COR-L47 (cell line): Measurements from ENCODE around the gene CANT1.
A peak's percentile ranks its signal among the peaks of the same experiment; 100 is the strongest.
"Not testable (repeated sequence)": the region's sequence is repeated elsewhere in the genome, so short reads cannot be mapped to it uniquely, and the experiment has no call there.

Experiments
- DNase-seq: peaks from one replicate; lab custom pipeline; 2025; lab: John Stamatoyannopoulos, UW

The CANT1 gene

GRCh38 chr17:78977681-78977943 is 32.0 kb downstream of the CANT1 start:
- DNase-seq: no peak

DNA sequence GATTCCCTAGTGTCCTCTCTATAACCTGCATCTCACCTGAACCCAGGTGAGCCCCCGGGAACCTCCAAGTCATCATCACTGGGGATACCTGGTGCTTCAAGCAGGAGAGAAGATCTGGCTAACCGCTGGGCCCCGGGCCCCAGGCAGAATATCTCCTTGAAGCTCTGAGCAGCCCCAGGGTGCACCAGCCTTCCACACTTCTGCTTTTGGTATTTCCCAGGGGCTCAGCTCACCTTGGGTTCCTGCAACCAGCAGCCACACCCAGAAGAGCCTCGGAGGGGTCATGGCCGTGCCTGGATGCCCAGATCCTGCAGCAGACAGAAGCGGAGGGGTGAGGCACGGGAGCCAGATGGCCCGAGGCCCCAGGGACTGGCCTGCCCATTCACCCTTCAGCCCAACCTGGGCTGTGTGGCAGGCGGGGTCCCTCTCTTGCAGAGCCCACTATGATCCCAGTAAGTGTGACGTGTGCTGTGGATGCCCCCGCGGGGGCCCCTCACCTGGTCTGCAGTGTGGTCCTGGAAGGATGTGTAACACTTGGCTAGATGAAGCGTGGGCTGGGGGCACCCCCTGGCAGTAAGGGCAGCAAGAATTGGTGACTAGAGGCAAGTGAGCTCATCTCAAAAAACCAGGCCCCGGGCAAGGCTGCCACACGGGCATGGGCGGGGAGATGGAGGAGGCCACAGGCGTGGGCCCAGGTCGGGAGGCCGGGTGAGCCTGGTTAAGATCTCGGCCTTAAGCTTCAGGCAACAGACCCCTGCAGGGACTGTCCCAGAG is 32.5 kb downstream of the CANT1 start:
- DNase-seq: no peak

DNA sequence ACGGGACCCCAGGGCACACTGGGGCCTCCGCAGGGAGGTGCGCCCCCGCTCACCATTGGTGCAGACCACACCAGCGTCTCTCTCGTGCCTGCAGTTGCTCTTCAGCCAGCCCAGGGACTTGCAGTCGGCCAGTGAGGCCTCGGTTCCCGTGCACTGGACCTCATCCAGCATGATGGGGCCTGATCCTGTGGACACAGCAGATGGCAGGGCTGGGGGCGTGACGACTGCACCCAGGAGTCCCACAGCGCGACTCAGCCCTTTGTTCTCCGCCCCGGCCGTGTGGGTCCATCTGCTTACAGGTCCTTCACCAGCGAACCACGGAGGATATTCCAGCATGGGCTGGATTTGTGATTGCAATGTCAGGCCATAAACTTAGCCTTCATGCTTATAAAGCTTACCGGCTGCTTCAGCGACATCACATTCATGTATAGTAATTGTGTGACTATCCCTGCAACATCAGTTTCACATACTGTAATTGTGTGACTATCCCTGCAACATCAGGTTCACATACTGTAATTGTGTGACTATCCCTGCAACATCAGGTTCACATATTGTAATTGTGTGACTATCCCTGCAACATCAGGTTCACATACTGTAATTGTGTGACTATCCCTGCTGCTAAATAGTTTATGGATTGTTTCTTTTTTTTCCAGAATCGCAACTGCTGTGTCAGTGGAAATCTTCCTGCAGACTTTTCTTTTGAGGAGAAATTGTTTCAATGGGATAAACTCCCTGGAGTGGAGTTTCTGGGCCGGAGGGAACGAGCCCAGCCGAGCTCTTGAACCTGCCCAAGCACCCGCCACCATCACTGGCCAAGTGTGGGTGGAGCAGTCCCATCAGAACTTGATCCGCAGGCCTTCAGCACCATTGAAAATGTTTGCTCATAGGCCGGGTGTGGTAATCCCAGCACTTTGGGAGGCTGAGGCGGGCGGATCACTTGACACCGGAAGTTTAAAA is 34.7 kb downstream of the CANT1 start:
- DNase-seq: no peak

GRCh38 chr17:78973792-78974520 is 35.6 kb downstream of the CANT1 start:
- no peak for DNase-seq

DNA sequence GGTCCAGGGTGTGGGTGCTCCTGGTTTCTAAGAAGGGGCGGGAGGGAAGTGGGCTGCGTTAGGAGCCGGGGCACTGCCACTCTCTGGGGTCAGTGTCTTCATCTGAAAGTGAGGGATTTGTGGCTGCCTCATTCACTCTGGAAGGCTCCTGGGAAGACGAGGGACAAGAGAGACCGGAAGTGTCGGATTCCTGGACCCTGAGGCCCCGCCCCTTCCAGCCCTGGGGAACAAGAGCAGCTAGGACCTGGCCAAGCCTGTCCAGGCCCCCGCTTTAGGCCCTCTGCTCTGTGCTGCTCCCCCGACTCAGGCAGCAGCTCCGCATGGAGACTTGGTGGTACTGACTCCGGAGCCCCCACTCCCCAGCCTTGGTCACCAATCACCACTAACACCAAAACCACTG is 36.4 kb downstream of the CANT1 start:
- DNase-seq: no peak

- no peak for DNase-seq
Observed at GRCh38 chr17:78972507-78973105, 37.0 kb downstream of the CANT1 start.

DNA sequence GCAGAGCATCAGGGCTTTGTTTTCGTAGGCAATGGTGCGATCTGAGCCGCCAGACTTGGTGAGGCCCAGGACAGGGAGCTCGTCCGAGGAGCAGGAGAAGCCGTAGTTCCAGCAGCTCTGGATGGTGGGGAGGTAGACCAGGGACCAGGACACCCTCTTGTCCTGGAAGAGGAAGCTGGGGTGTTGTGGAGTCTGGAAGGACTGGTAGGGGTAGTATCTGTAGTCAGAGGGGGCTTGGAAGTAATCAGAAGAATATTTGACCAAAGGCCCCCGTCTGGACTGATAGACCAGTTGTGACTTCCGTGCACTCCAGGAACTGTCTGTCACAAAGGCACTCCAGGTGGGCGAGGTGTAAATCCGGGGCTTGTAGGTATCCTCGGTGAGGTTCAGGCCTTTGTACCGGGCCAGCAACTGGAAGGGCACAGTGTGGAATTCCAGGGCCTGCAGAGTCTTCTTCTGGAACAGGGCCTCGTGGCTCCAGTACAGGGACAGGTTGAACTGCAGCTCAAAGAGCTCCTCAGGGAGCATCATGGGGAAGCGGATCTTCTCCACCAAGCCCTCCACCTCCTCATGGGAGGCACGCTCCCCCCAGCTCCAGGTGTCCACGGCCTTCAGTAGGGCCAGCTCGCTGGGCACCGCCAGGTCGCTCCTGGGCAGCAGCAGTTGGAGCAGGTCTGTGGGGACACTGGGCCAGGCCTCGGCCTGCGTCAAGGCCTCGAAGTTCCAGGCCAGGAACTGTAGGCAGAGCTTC is 37.6 kb downstream of the CANT1 start:
- no peak for DNase-seq

DNA sequence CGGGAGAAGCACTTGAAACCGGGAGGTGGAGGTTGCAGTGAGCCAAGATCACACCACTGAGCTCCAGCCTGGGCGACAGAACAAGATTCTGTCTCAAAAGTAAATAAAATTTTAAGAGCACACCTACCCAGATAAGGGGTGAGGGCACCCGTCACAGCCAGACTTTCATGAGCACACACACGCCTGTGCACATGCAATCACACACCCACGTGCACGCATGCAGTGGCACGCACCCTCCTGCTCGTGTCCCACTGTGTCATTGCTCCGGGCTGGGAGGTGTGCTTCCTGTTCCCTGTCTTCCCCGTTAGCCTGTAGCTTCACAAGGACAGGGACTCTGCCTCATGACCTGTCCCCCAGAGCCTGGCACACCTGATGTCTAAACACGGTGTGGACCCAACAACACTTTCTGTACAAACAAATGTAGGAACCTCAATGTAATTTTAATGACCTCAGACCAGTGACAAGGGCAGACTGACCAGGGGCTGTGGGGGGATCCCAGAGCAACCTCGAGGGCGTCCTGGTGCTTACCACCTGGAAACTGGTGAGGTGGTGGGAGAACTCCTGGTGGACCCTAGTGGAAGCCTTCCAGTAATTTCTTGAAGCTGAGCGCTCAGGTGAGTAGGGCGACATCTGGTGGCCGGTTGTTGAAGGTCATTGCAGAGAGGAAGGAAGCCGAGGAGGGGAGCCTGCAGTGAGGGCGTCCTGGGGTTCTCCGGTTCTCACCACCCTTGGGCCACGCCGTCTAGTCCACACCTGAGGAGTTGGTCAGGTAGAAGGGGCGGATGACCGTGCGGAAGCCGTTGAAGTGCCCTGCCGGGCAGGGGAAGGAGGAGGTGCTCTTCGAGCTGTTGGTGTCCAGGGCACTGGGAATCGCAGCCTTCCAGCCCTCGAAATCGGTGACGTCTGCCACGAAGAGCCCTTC is 38.5 kb downstream of the CANT1 start:
- peak; percentile 74 for DNase-seq

DNA sequence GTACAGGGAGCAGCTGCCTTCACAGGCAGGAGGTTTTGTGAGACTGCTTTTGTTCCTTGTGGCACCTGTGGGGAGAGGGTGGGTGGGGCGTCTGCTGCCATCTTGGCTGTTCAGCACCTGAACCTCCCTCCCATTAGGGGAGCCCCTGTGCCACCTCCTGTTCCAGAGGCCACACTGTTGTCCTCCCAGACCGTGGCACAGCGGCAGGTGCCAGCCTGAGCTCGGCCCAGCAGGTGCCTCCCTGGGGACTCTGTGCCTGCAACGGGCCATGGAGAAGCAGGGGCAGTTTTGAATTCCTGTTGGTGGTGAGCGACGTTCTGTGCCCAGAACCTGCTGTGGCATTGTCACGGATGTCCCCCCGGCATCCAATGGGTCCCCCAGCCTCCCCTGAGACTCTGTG is 39.7 kb downstream of the CANT1 start:
- peak; percentile 28 for DNase-seq

DNA sequence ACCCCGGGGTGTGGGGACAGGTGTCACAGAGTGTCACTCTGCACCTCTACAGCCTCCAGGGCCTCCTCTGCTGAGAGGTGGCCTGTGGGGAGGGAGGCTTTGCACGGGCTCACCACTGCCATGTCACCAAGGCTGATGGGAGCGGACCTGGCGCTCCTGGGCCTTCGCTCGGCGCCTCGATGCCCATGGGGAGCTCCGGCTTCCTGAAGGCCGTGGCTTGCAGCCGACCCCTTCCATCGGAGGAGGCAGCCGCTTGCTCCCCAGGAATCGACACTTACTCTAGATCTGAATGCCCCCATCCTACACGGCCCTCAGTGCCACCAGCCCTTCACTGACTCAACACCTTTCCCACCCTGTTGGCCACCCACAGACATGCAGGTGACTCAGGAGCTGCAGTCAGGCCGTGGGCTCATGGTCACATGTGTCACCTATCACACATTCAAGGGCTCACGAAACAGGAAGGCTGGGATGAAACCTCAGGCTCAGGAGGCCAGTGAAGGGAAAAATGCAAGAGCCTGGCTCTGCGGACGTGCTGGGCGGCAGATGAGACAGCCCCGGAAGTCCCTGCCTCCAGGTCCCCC is 41.7 kb downstream of the CANT1 start:
- no peak for DNase-seq

GRCh38 chr17:78966910-78967600 is 42.5 kb downstream of the CANT1 start:
- DNase-seq: no peak

DNA sequence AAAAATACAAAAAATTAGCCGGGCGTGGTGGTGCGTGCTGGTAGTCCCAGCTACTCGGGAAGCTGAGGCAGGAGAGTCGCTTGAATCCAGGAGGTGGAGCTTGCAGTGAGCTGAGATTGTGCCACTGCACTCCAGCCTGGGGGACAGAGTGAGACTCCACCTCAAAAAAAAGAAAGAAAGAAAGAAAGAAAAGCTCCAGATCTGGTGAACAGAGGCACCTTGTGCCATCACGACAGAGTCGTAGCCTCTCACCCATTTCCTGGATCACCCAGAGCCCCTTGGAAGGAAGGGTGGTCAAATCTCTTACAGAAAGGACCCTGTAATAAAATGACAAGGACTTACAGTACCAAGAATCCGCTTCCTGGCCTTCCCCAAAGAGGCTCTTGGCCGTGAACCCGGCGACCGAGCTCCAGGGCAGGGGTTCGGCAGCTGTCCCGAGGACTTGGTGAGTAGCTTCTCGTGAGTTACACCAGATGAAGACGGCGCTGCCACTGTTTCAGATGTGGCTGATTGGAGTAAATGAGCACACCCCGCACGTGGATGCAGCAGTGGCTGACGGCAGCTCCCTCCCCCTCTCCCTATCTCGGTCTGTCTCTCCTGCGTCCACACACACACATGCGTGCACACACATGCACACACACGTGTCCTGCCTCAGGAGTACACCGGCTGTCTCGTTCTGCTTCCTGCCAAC is 43.3 kb downstream of the CANT1 start:
- no peak for DNase-seq

DNA sequence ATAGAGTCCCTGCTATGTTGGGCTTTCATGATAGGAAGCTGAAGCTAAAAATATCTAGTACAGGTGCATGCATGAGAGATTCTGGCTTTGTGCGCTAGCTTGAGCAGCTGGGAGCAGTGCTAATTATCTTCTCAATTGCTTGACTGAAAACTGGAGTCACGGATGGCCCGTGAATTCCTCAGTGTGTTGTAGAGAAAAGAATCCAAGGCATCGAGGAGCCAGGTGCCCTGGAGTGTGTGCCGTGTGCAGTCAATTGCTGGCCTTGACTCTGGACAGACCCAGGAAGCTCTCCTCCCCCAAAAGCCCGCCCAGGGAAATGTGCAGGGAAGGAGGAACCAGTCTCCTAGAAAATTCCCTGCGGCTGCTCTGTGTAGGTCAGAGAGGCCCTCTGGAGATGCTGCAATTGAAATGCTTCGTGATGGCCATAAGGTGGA is 44.1 kb downstream of the CANT1 start:
- peak; percentile 32 for DNase-seq

DNA sequence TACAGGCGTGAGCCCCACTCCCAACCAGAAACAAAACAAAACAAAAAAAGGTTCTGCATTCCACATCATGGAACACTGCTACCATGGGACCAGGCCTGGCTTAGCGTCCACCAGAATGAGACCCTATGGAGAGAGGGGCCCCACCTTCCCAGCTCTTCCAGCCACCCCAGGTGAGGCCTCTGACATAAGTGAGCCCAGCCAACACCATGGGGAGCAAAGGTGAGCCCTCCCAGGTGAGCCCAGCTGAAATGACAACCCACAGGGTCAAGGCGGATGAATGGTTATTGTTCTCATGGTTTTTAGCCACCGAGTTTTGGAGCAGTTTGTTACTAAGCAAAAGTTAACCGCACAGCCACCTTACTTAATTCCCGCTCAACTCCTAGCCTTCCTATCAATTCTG is 46.2 kb downstream of the CANT1 start:
- DNase-seq: no peak

DNA sequence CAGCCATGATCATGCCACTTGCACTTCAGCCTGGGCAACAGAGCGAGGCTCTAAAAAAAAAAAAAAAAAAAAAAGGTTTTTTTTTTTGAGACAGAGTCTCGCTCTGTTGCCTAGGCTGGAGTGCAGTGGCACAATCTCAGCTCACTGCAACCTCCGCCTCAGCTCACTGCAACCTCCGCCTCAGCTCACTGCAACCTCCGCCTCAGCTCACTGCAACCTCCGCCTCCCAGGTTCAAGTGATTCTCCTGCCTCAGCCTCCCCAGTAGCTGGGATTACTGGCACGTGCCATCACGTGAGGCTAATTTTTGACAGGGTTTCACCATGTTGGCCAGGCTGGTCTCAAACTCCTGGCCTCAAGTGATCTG is 46.6 kb downstream of the CANT1 start:
- not testable (repeated sequence) for DNase-seq

DNA sequence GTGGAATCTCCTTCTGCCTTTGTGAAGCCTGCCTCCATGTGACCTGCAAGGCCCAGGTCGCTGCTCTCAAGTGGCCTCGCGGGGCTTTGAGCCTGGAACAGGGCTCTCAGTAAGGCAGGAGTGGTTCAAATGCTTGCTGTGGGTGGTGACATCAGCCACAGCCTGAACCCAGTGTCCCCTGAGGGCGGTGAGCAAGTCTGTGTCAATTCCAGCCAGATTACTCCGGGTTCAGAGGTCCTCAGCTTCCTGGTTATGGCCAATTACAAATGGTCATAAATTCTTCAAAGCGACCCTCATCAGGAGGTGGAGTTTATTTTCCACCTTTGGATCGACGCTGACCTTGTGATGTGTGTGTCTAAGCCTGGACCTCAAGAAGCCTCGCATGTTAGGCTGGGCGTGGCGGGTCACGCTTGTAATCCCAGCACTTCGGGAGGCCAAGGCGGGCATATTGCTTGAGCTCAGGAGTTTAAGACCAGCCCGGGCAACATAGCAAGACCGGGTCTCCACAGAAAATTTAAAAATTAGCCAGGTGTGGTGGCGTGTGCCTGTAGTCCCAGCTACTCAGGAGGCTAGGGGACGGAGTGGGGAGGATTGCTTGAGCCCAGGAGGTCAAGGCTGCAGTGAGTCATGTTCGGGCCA is 47.1 kb downstream of the CANT1 start:
- no peak for DNase-seq

DNA sequence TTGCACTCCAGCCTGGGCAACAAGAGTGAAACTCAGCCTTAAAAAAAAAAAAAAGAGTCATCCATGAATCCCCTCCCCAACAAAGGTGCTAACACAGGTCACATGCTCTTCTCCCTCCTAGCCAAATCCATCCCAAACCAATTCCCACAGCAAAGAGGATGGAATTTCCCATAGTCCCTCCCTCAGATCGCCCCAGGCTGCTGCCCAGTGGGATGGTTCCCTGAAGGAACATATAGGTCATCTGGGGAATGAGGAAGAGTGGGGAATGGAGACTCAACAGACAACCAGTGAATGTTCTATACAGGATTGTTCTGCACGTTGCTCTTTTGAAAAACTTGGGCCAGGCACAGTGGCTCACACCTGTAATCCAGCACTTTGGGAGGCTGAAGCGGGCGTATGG is 48.0 kb downstream of the CANT1 start:
- DNase-seq: no peak

DNA sequence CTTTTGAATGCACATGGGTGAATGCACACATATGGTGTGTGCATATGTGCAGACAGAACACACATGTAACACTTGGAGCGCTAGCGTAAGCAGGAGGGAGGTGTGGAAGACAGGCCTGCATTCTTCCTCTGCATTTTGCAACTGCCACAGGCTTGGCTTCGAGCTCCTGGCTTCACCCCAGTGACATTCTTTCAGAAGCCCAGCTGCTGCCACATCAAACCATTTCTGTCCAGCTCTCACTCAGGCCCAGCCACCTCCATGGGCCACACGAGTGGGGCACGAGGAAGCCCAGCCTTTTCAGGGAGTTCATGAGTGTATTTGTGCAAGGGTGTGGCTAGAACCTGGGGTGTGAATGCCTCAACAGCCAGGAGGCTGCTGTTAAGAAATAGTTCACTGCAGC is 48.6 kb downstream of the CANT1 start:
- DNase-seq: no peak
